Adrenal gland (tissue), 12 donors: ENCODE results near the gene TMC2. TPM values are rescaled to one million over a fixed set of nuclear protein-coding genes. Genes with fewer than 3 reads are reported as not detected.

Experiments used
- DNase-seq, 7 donors: peaks; one replicate each; pipeline ENCODE4 v3.0.0-alpha.2; 2019 to 2020
- H3K27ac ChIP-seq, 5 donors: fragments of 200-600 bp; sonication (generic) in 4 of 5; 1 replicate in 3 of 5; 2 replicates in 2 of 5; pipeline versions ENCODE4 v1.5.1 to v1.8.0; 2016 to 2020; ENCODE audit warnings: mild to moderate bottlenecking in 1 of 5
- H3K27me3 ChIP-seq: fragments of 200-600 bp; 2 replicates; pipeline ENCODE4 v1.8.0; 2021
- H3K36me3 ChIP-seq, 2 donors: fragments of 200-600 bp; replicated peaks in 1 of 2; 1 replicate in 1 of 2; 2 replicates in 1 of 2; pipeline versions ENCODE4 v1.5.1 to v1.8.0; 2018 to 2022
- H3K4me1 ChIP-seq, 2 donors: fragments of 200-600 bp; replicated peaks in 1 of 2; 1 replicate in 1 of 2; 2 replicates in 1 of 2; pipeline versions ENCODE4 v1.5.1 to v1.8.0; 2018 to 2021
- H3K4me3 ChIP-seq, 4 donors: fragments of 200-600 bp; sonication (generic) in 3 of 4; one replicate each; pipeline ENCODE4 v1.5.1; 2016 to 2018
- H3K9me3 ChIP-seq, 3 donors: fragments of 200-600 bp; sonication (generic) in 1 of 3; replicated peaks in 1 of 3; 1 replicate in 2 of 3; 2 replicates in 1 of 3; pipeline versions ENCODE4 v1.5.1 to v1.8.0; 2016 to 2021
- POLR2A ChIP-seq, 2 donors: fragments of 450-650 bp; IDR thresholded peaks; one replicate each; pipeline ENCODE4 v1.6.1; 2017; ENCODE audit warnings: antibody characterized with exemption in 2 of 2, mild to moderate bottlenecking in 2 of 2, moderate library complexity in 1 of 2
- WGBS, 4 donors: extraction: QIAGEN DNeasy Blood & Tissue Kit in 2 of 4; methylation state at CpG; one replicate each; pipeline versions ENCODE4 v1.1.5 to v1.1.7; 2013 to 2017; 5-methylcytosine and 5-hydroxymethylcytosine counted together
- intact Hi-C, 2 donors: fragments of 100-400 bp; cut with DNase I; formaldehyde crosslinking; loops; one replicate each; pipeline versions ENCODE4 v1.14.1 to v1.15.0; 2022 to 2023
- microRNA counts, 2 donors: library from miRNA; unstranded; fragments of <30 nt; microRNA quantifications; one replicate each; lab custom pipeline; 2016
- microRNA-seq, 3 donors: library from miRNA; unstranded; fragments of <30 nt; microRNA quantifications; one replicate each; pipeline ENCODE4, GENCODE V29; 2017 to 2020
- polyA plus RNA-seq, 3 donors: library from polyadenylated mRNA; stranded (reverse); fragments of 200-250 nt in 2 of 3; fragments of 350-450 nt in 1 of 3; fragmentation: Illumina TruSeq in 1 of 3; extraction: RNeasy Lipid Tissue Mini Kit (QIAGEN cat#74804) in 1 of 3; gene quantifications; one replicate each; pipeline ENCODE4 v1.2.3, GENCODE V29; 2013 to 2014
- small RNA-seq, 2 donors: library from RNA; depleted of rRNA; stranded (forward); fragments of <200 nt; gene quantifications; one replicate each; pipeline ENCODE3, GENCODE V24; 2016
- total RNA-seq, 9 donors: library from RNA; depleted of rRNA in 4 of 9; stranded (reverse); fragments of >200 nt in 4 of 9; fragments of 120-200 nt in 1 of 9; fragmentation: NEBNext Ultra II Directional in 1 of 9; extraction: Animal tissue kit (Norgen Biotek cat#: 25700) in 1 of 9; gene quantifications; one replicate each; pipeline versions ENCODE4 v1.1.0 to v1.2.4, GENCODE V29; 2013 to 2023
- TF ChIP-seq, protein P1 (sequence below), 6 experiments: fragments of 450-650 bp in 4 of 6; fragments of 200-600 bp in 2 of 6; sonication (generic) in 1 of 6; IDR thresholded peaks; 1 replicate in 5 of 6; 2 replicates in 1 of 6; pipeline versions ENCODE4 v1.5.1 to v1.8.0; 2016 to 2021; ENCODE audit warnings: antibody characterized with exemption in 6 of 6, mild to moderate bottlenecking in 2 of 6, moderate library complexity in 1 of 6
- donor health status: healthy with polysubstance abuse.
- donor health status: Bipolar disorder and iron deficiency.
- donor health status: DM: yes; HTN: yes; CAD: no.
- donor health status: DM: no; HTN: no; CAD: no.
- donor health status: DM: no; HTN: no; CAD: no.
- donor health status: DM: yes; HTN: yes; CAD: no.

TMC2 gene
- total and polyA plus RNA-seq, 12 donors = 0.11 to 1.3 (median 0.42) TPM; not detected in 7

DNA sequence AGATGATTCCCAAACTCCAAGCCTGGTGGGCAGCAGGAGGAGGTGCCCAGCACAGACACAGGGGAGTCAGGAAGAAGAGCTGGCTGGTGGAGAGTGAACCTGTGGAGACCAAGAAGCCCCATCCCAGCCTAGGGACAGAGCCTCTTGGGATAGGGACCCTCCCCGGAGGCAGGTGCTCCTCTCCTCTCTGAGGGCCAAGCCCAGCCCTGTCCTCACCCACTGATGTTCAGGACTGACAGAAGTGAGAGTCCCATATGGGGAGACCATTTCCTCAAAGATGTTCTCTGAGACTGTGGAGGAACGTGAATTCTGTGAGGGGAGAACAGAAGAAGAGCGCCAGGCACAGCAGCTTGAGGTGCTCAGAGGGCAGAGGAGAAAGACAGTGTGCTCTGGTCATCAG lies 153.8 kb downstream of the TMC2 start:
- 86 to 97% (median 90%) methylated on average over 3 of the region's 3 CpGs for WGBS, 4 donors
- no peaks in the 10 kb centered on the region for H3K36me3 ChIP-seq
- no peak overlapping the region for H3K27ac ChIP-seq
- H3K27me3 ChIP-seq = peaks cover 4% of the 10 kb centered on the region
- no peak for DNase-seq
- no peak for TF ChIP-seq POLR2A (IDR thresholded peaks at IDR 0.05)
- TF ChIP-seq, protein P1, sequence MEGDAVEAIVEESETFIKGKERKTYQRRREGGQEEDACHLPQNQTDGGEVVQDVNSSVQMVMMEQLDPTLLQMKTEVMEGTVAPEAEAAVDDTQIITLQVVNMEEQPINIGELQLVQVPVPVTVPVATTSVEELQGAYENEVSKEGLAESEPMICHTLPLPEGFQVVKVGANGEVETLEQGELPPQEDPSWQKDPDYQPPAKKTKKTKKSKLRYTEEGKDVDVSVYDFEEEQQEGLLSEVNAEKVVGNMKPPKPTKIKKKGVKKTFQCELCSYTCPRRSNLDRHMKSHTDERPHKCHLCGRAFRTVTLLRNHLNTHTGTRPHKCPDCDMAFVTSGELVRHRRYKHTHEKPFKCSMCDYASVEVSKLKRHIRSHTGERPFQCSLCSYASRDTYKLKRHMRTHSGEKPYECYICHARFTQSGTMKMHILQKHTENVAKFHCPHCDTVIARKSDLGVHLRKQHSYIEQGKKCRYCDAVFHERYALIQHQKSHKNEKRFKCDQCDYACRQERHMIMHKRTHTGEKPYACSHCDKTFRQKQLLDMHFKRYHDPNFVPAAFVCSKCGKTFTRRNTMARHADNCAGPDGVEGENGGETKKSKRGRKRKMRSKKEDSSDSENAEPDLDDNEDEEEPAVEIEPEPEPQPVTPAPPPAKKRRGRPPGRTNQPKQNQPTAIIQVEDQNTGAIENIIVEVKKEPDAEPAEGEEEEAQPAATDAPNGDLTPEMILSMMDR (IDR thresholded peaks at IDR 0.05) = no peak
- H3K9me3 ChIP-seq = no peaks in the 10 kb centered on the region
- intact Hi-C loops = no loop called here
- no peak overlapping the region for H3K4me3 ChIP-seq
- peaks cover 0 to 3% of the 10 kb centered on the region in 2 donors for H3K4me1 ChIP-seq

DNA sequence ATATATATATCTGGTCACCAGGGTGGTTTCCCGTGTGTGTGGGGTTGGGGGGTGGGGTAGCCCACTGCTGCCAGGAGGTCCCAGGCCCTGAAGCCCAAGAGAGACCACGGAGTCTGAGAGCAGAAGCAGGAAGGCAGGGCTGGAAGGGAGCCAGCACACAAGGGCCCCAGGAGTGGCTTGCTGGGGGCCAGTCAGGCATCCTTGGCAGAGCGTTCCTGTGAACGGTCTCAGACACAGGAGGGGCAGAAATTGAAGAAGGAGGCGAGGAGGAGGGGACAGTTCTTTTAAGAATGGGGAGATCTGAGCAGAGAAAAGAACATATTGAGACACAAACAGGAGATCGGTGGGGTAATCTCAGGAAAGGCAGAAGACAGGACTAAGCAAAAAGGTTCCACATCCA lies 154.3 kb downstream of the TMC2 start:
- DNase-seq = no peak
- H3K27ac ChIP-seq = no peak overlapping the region
- intact Hi-C loops = no loop called here

DNA sequence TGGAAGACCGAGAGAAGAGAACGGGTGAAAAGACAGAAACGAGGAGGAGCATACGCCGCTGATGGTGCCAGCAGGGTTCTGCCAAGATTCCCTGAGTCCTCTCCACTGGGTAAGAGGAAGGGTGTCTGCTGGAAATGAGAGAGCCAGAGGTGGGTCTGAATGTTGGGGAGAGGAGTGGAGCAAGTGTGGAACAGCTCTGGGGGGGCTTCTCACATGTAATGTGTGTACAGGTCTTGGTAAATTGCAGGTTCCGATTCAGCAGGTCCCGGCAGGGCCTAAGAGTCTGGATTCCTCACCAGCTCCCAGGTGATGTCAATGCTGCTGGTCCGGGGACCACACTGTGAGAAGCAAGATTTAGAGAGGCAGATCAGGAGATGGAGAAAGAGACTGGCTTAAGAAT lies 154.8 kb downstream of the TMC2 start:
- TF ChIP-seq, protein P1 (IDR thresholded peaks at IDR 0.05) = no peak
- no peak for TF ChIP-seq POLR2A (IDR thresholded peaks at IDR 0.05)
- intact Hi-C loops = no loop called here
- Histone ChIP-seq H3K27me3 (peaks cover 4% of the 10 kb centered on the region), H3K9me3 (no peaks in the 10 kb centered on the region), H3K36me3 (no peaks in the 10 kb centered on the region), H3K27ac (no peak overlapping the region), H3K4me1 (peaks cover 0 to 3% of the 10 kb centered on the region in 2 donors), H3K4me3 (no peak overlapping the region)
- 84 to 92% (median 91%) methylated on average over 8 of the region's 8 CpGs for WGBS, 4 donors
- DNase-seq = no peak

More for the DNA sequence above, 154.3 kb downstream of the TMC2 start:
- Histone ChIP-seq H3K4me3 (no peak overlapping the region), H3K36me3 (no peaks in the 10 kb centered on the region), H3K9me3 (no peaks in the 10 kb centered on the region), H3K4me1 (peaks cover 0 to 3% of the 10 kb centered on the region in 2 donors), H3K27me3 (peaks cover 4% of the 10 kb centered on the region)
- WGBS, 4 donors = 82 to 89% (median 84%) methylated on average over 6 of the region's 6 CpGs
- TF ChIP-seq, protein P1 (IDR thresholded peaks at IDR 0.05) = no peak
- TF ChIP-seq POLR2A (IDR thresholded peaks at IDR 0.05) = no peak

MicroRNA genes within 50 kb of the gene (microRNA counts, 767-probe panel; counts per million panel counts)
- 0 counts per million in 2 donors for microRNA hsa-miR-1292 (lab: Ali Mortazavi, UCI)

Small RNAs within 50 kb of the gene (microRNA-seq; reads per million reads assigned to microRNA genes)
- gene MIR1292 = 9.5 to 11.4 (median 10.3) reads per million in 3 donors

Small RNAs within 50 kb of the gene (small RNA-seq; reads per million reads assigned to genes)
- 0 reads per million in 2 donors for gene SNORA51
- gene SNORD110 = 0 reads per million in 2 donors
- 0 reads per million in 2 donors for gene SNORD56
- gene SNORD57 = 0 reads per million in 2 donors
- gene SNORD86 = 0 reads per million in 2 donors

Other genes starting within 250 kb of the TMC2 start
- 1 to 10 TPM in 1 of 9 donors, under 1 TPM in 2, not detected in 6; 0.14 to 1.7 (median 0.17) TPM for gene TGM3, start 240.6 kb upstream of the TMC2 start, total RNA-seq
- under 1 TPM; 0.13 to 0.84 (median 0.56) TPM for gene TGM3, start 240.6 kb upstream of the TMC2 start, polyA plus RNA-seq
- not detected for gene TGM6, start 155.7 kb upstream of the TMC2 start, total RNA-seq
- not detected for gene TGM6, start 155.7 kb upstream of the TMC2 start, polyA plus RNA-seq
- gene SNRPB, start 65.8 kb upstream of the TMC2 start, total RNA-seq = 100 to 1,000 TPM in 8 of 9 donors, 10 to 100 TPM in 1; 77.7 to 265 (median 162) TPM
- gene SNRPB, start 65.8 kb upstream of the TMC2 start, polyA plus RNA-seq = 100 to 1,000 TPM in 2 of 3 donors, 10 to 100 TPM in 1; 66.2 to 192 (median 109) TPM
- 10 to 100 TPM in 4 of 9 donors, 1 to 10 TPM in 5; 5.8 to 13.0 (median 9.4) TPM for gene ZNF343, start 27.7 kb upstream of the TMC2 start, total RNA-seq
- 10 to 100 TPM in 1 of 3 donors, 1 to 10 TPM in 2; 8.0 to 10.9 (median 9.4) TPM for gene ZNF343, start 27.7 kb upstream of the TMC2 start, polyA plus RNA-seq
- gene NOP56, start 116.1 kb downstream of the TMC2 start, total RNA-seq = 100 to 1,000 TPM in 2 of 9 donors, 10 to 100 TPM in 7; 52.5 to 180 (median 79.6) TPM
- gene NOP56, start 116.1 kb downstream of the TMC2 start, polyA plus RNA-seq = 100 to 1,000 TPM; 126 to 181 (median 166) TPM
- gene IDH3B, start 127.6 kb downstream of the TMC2 start, total RNA-seq = 100 to 1,000 TPM in 7 of 9 donors, 10 to 100 TPM in 2; 79.0 to 220 (median 111) TPM
- gene IDH3B, start 127.6 kb downstream of the TMC2 start, polyA plus RNA-seq = 100 to 1,000 TPM; 101 to 113 (median 104) TPM
- 10 to 100 TPM in 4 of 9 donors, 1 to 10 TPM in 5; 2.8 to 13.3 (median 9.7) TPM for gene EBF4, start 156.2 kb downstream of the TMC2 start, total RNA-seq
- gene EBF4, start 156.2 kb downstream of the TMC2 start, polyA plus RNA-seq = 10 to 100 TPM in 2 of 3 donors, 1 to 10 TPM in 1; 1.6 to 29.7 (median 14.1) TPM